Adrenal gland (tissue), 5 donors: Measurements from ENCODE around the gene ZNF609.

ENCODE experiments used
- POLR2A ChIP-seq, 2 donors: fragments of 450-650 bp; IDR thresholded peaks; one replicate each; pipeline ENCODE4 v1.6.1; 2017; ENCODE audit warnings: antibody characterized with exemption in 2 of 2, mild to moderate bottlenecking in 2 of 2, moderate library complexity in 1 of 2
- TF ChIP-seq, protein P1 (sequence below), 6 experiments: fragments of 450-650 bp in 4 of 6; fragments of 200-600 bp in 2 of 6; sonication (generic) in 1 of 6; IDR thresholded peaks; 1 replicate in 5 of 6; 2 replicates in 1 of 6; pipeline versions ENCODE4 v1.5.1 to v1.8.0; 2016 to 2021; ENCODE audit warnings: antibody characterized with exemption in 6 of 6, mild to moderate bottlenecking in 2 of 6, moderate library complexity in 1 of 6
- donor health status: DM: no; HTN: no; CAD: no.

DNA sequence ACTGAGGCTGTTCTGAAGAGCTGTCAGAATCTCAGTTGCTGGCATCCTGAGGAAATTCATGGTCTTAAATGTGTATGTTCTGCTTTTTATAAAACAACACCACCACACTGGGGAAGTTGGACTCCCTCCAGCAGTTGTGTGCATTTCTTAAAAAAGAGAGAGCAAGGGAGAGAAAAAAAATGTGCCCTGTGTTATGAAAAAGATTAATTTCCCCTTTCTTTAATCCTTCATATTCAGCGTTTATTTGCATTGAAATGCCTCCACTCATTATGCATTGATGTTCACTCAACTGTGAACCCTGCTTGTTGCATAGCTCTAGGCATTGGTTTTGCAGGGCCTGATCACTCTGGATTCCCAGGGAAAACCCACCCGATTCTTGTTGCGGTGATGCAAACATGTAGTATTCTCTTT is 4.4 kb upstream of the ZNF609 start:
- TF ChIP-seq, protein P1, sequence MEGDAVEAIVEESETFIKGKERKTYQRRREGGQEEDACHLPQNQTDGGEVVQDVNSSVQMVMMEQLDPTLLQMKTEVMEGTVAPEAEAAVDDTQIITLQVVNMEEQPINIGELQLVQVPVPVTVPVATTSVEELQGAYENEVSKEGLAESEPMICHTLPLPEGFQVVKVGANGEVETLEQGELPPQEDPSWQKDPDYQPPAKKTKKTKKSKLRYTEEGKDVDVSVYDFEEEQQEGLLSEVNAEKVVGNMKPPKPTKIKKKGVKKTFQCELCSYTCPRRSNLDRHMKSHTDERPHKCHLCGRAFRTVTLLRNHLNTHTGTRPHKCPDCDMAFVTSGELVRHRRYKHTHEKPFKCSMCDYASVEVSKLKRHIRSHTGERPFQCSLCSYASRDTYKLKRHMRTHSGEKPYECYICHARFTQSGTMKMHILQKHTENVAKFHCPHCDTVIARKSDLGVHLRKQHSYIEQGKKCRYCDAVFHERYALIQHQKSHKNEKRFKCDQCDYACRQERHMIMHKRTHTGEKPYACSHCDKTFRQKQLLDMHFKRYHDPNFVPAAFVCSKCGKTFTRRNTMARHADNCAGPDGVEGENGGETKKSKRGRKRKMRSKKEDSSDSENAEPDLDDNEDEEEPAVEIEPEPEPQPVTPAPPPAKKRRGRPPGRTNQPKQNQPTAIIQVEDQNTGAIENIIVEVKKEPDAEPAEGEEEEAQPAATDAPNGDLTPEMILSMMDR (IDR thresholded peaks at IDR 0.05) = no peak
- TF ChIP-seq POLR2A (IDR thresholded peaks at IDR 0.05) = no peak
